GM19452 (cell line): Measurements from ENCODE around the gene GFRA1.

ENCODE experiments used
- ATAC-seq: cut with Tn5 transposase; IDR thresholded peaks from one replicate; pipeline ENCODE4 v1.9.1; 2021; ENCODE audit not compliant: unreplicated experiment

Gene GFRA1

GRCh38 chr10:116164291-116164690, 108.7 kb downstream of the GFRA1 start:
- ATAC-seq = no peak

- no peak for ATAC-seq
These were observed 109.5 kb downstream of the GFRA1 start for GRCh38 chr10:116163333-116164131.

- ATAC-seq = no peak
These were observed 110.2 kb downstream of the GFRA1 start for GRCh38 chr10:116162851-116163250.

GRCh38 chr10:116160271-116160670, 112.7 kb downstream of the GFRA1 start:
- ATAC-seq = no peak

GRCh38 chr10:116159197-116159596, 113.8 kb downstream of the GFRA1 start:
- no peak for ATAC-seq

GRCh38 chr10:116158036-116158435, 115.0 kb downstream of the GFRA1 start:
- no peak for ATAC-seq

- ATAC-seq = no peak
These were observed 115.5 kb downstream of the GFRA1 start for GRCh38 chr10:116157485-116157884.

GRCh38 chr10:116156819-116157218, 116.2 kb downstream of the GFRA1 start:
- no peak for ATAC-seq

GRCh38 chr10:116155191-116155590, 117.8 kb downstream of the GFRA1 start:
- no peak for ATAC-seq

GRCh38 chr10:116154651-116155050, 118.4 kb downstream of the GFRA1 start:
- ATAC-seq = no peak

- ATAC-seq = no peak
These were observed 121.9 kb downstream of the GFRA1 start for GRCh38 chr10:116151076-116151475.

- ATAC-seq = no peak
These were observed 122.4 kb downstream of the GFRA1 start for GRCh38 chr10:116150606-116151005.

GRCh38 chr10:116147147-116147905, 125.7 kb downstream of the GFRA1 start:
- ATAC-seq = no peak

GRCh38 chr10:116146372-116147140, 126.5 kb downstream of the GFRA1 start:
- no peak for ATAC-seq

- no peak for ATAC-seq
These were observed 129.3 kb downstream of the GFRA1 start for GRCh38 chr10:116143673-116144222.

- ATAC-seq = no peak
These were observed 131.2 kb downstream of the GFRA1 start for GRCh38 chr10:116141855-116142254.

GRCh38 chr10:116141246-116141645, 131.8 kb downstream of the GFRA1 start:
- ATAC-seq = no peak

GRCh38 chr10:116139886-116140285, 133.1 kb downstream of the GFRA1 start:
- ATAC-seq = no peak

GRCh38 chr10:116138897-116139296, 134.1 kb downstream of the GFRA1 start:
- no peak for ATAC-seq

- ATAC-seq = no peak
These were observed 136.7 kb downstream of the GFRA1 start for GRCh38 chr10:116136261-116136660.

- no peak for ATAC-seq
These were observed 138.7 kb downstream of the GFRA1 start for GRCh38 chr10:116134322-116134721.
